Right kidney (tissue), 1 donor: Measurements from ENCODE around the gene MTAP.

ENCODE experiments used
- DNase-seq: peaks from one replicate; pipeline ENCODE4 v3.0.0-alpha.2; 2016

Gene MTAP

DNA sequence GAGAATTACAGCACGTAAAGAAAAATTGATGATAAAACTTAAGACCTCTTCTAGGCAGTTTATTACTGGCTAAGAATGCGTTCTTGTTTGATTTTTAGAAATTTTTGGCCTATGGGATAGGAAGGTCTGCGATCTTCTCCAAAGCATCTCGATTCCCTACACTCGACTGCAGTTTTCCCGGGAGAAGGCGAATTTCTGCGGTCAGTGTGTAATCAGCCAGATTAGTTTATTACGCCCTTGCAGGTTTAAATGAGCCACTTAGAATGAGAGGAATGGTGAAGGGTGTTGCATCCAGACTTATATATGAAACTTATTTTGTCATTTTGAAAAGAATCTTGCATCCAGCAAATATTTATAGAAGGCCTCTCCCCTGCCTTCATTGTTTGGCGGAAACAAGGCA, 1.2 kb downstream of the MTAP start:
- DNase-seq, result no peak

DNA sequence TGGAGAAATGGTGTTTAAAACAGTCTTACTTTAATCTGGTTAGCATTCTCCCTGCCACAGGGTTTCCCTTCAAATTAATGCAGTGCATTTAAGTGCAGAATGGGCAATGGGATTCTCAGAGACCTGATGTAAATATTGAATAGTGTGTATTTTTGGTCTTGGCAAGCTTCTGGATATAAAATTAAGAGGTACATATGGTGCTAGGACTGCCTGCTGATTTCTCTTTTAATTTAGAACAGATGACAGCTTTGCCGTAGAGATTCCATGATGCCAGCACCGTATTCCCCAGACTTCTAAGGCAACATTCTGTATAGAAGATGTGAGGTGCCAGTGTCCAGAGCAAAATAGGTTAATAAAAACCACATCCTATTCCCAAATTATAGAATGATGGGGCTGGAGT, 1.9 kb downstream of the MTAP start:
- DNase-seq, result no peak

DNA sequence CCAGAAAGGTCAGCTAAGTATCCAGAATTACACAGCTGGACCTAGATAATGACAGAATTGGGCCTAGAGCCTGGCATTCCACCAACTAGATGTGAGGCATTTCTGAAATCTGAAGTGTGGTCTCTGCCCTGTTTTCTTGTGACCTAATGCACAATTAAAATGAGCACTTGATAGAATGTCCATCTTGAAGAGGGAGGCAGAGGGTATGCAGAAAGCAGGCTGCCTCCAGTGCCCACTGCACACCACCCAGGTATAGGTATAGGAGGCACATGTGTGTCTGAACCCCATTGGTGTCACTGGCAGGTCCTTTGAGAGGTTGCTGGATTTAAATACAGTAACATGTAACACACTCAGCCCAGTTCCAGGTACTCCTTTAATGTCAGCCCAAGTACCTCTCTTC, 2.4 kb downstream of the MTAP start:
- DNase-seq, result no peak

DNA sequence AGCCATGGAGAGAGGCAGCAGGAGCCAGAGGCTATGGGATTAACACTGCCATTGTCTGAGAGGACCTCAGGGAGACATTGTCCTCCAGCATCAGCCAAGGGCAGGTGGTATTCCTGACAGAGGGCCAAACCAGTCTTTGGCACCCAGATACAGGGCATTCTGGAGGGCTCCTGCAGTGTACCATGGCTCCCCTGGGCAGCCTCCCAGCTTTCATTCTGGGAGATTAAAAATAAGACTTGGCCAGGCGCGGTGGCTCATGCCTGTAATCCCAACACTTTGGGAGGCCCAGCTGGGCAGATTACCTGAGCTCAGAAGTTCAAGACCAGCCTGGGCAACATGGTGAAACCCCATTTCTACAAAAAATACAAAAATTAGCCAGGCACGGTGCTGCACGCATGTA, 4.2 kb downstream of the MTAP start:
- DNase-seq, result no peak

DNA sequence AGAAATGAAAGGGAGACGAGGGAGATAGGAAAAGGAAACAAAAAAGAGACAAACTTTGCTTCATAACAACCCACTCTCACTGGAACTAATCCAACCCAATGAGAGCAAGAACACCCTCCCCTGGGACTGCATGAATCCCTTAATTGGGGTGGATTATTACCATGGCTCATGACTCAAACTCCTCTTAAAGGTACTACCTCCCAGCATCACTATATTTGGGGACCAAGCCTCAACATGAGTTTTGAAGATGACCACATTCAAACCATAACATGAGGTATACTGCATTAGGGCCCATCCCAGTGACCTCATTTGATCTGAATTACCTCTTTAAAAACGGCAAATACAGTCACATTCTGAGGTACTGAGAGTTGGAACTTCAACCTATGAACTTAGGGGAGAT, 8.0 kb downstream of the MTAP start:
- DNase-seq, result no peak

DNA sequence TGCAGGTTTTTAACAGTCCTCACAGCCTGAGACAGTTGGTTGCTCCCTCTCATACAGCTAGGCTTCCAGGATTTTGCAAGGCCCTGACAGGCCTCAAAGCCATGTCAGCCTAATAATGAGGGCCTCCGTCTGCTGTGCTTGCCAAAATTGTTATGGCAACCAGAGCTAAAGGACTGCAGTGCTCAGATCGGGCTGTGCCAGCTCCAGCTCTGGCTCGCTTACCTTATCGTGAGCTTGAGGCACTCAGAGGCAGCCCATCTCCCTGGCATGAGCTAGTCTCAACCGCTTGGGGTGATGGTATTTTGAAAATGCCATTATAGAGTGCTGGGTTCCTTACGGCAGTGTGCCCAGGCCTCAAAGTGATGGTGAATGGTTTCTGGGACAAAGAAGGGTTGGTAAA, 8.4 kb downstream of the MTAP start:
- DNase-seq, result no peak

DNA sequence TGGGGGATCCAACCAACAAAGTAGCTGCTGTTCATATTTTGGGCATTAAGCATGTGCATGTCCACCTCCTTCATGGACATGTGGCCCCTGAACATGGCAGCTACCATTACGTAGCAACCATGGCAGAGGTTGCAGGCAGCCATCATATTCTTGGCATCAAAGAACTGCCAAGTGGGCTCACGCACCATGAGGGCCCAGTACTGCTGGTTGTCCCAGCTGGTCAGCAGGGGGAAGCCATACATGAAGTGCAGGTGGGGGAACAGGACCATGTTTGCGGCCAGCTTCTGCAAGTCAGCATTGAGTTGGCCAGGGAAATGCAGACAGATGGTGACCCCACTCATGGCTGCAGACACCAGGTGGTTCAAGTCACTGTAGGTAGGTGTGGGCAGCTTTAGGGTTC, 9.5 kb downstream of the MTAP start:
- DNase-seq, result no peak

DNA sequence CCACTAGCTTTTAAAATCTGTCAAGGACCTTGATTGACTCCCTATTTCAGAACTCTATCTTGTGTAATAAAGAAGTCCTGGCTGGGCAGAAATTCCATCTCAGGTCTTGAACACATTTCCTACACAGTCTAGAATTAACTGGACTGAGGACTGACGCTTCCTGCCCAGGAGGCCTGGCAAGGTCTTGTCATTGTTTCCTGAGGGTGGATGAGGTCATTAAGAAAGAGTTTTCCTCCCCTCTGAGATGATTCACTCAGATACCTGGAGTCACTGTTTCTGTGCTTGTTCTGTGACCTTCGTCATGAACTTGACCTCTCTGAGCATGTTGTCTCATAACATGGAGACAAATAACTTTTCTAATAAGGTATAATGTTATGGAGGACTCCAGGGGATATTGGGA, 10.0 kb downstream of the MTAP start:
- DNase-seq, result no peak

DNA sequence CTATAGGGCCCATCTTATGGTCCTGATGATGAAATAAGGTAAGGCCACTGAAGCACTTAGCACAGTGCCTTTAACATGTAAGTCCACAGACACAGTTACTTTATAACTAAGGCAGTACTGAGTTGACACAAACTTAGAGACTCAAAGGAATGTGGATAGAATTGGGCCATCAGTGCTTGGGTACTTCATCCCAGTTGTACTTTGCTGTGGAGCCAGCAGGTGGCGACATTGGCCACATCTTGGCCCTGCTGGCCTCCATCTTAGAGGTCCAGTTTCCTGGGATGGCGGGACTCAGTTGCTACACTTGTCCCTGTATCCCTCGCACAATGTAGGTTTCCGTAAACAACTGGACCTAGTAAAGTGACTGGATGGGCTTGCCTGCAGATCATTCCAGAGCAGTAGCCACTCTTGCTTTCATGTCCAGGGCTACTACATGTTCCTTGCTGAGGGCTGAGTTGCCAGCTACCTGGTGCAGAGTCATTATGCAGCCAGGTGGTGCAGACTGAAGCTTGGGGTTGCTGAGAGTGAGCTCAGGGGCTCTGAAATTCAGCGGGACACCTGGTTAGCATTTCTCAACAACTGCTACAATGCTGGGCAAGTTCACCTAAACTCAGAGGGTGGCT, 10.6 kb downstream of the MTAP start:
- DNase-seq, result peak; percentile 48

DNA sequence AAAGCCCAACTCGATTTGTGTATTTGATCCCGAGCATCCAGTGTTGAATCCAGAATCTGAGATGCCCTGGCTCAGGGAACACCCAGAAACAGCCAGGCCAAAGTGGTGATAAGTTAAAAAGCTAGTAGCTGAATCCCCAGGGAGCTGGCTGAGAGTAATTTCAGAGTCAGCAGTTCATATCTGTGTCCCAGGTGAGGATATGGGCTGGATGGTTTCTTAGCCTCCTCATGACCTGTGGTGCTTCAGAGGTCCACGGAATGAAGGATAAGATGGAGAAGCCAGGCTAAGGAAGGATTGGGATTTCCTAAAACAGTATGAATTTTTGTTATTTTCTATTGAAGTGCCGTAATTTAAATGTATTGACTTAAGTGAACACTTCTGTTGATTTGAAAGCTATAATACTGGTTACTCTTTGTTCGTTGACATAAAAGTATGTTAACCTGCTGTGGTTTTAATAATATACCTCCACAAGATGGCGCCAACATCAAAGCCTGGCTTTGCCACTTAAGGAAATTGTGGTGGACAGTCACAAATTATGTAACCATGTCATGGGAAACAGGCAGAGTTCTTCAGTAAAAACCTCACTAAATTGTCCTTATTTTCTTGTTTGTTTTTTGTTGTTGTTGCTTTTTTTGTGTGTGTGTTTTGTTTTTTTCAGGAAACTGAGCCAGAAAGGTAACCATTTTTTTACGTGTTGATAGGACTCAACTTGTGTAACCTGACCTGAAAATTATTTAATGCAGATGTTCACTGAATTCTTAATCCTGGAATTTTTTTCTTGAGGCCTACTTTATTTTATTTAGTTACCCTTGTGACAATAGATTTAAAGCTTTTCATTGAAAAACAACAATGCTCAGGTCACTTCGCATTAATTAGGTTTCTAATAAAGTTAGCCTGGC, 11.4 kb downstream of the MTAP start:
- peak; percentile 32 for DNase-seq

DNA sequence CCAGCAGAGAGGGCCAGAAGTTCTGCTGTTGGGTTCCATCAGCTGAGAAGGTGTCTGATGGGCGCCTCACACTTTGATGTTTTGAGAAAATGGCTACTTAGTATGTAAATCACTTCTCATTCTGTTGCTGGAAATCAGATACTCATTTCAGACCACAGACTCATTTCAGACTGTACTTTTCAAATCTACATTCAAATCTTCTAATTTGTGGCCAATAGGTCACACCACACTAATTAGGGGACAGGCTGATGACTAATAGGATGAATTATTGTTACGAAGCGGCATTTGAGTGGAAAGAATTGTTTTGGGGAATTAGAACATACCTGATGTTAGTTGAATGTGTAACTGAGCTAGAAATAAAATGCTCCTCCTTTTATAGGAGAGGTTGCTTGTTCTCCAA, 13.2 kb downstream of the MTAP start:
- no peak for DNase-seq

DNA sequence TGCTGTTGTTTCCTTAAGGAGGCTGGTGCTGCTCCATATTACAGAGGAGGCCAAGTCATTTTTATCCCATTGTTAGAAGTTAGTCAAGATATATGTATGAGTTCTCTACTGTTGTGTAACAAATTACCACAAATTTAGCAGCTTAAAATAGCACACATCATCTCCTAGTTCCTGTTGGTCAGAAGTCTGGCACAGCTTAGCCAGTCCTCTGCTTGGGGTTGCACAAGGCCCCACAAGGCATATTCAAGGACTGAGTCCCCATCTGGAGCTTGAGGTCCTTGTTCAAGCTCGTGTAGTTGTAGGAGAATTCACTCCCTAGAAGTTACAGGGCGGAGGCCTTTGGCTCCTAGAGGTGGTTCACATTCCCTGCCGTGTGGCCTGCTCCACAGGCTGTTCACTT, 14.7 kb downstream of the MTAP start:
- no peak for DNase-seq

DNA sequence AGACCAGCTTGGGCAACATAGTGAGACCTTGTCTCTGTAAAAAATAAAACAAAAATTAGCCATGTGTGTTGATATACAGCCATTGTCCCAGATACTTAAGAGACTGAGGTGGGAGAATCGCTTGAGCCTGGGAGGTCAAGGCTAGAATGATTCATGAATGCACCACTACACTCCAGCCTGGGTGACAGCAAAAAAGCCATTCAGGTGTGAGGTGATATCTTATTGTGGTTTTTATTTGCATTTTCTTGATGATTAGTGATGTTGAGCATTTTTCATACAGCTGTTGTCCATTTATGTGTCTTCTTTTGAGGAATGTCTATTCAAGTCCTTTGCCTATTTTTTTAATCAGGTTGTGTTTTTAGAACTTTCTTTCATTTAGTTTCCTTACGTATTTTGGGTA, 23.2 kb downstream of the MTAP start:
- no peak for DNase-seq

DNA sequence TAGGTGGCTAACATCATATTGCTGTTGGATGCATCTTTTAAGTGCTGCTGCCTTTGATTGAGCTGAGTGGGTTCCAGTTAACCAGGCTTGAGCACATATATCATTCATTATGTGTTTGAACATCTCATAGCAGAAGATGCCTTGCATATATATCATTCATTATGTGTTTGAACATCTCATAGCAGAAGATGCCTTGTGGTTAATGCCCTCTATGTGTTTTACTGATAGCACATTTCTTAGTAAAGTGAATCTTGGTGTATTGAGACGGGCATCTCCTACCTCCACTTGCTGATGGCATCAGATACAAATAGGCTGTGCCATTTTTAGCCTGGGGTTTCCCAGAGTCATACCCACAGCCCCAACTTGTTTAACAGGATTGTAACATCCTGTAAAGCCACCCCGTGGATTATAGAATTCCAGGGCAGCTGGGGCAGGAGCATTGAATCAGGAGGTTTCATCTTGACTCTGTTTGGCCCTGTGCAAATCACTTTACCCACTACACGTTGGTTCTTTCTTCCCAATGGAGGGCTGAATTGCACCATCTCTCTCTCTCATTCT, 26.5 kb downstream of the MTAP start:
- DNase-seq, result no peak

DNA sequence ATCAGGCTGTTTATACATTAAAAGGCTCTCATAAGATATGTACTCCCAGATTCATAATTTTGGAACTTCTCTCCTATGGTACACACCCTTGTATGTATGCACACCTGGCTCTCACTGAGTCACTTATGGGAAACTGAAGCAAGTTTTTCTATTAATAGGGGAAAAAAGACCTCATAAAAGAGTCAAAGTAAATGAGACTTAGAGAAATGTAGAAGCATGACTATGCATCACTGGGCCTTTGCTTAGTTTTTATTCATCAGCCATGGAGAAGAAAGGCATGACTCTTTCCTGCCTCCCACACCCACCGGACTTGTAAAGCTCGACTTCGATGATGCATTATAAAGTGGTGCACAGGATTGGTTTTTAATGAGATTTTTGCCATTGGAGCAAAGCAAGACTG, 28.2 kb downstream of the MTAP start:
- no peak for DNase-seq

DNA sequence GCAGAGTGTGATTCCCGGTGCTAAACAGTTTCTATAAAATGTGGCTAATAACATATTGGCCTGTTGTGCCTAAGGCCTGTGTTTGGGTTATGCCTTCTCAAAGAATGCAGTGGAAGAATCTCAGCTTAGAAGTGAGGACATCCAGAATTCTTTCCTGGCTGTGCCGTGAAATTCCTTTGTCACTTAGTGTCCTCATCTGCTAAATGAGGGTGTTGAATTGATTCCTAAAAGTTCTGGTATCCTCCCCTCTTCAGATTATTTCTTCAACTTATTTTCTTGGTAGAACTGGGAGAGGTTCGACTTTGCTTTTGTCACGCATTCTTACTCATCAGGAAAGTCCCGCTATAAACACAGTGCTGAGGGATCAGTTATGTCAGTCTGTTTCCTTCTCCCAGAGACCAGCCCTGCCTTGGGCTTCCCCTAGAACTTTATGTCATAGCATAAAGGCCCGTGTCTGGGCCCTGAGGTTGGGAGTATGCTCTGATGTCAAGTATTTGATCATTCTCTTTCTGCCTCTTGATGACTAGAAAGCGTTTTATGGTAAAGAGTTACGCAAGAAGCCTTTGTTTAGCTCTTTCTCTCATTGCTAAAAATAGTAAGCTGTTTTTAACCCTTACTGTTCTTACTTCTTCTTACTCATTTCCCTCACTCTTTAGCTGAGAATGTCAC, 29.5 kb downstream of the MTAP start:
- no peak for DNase-seq

DNA sequence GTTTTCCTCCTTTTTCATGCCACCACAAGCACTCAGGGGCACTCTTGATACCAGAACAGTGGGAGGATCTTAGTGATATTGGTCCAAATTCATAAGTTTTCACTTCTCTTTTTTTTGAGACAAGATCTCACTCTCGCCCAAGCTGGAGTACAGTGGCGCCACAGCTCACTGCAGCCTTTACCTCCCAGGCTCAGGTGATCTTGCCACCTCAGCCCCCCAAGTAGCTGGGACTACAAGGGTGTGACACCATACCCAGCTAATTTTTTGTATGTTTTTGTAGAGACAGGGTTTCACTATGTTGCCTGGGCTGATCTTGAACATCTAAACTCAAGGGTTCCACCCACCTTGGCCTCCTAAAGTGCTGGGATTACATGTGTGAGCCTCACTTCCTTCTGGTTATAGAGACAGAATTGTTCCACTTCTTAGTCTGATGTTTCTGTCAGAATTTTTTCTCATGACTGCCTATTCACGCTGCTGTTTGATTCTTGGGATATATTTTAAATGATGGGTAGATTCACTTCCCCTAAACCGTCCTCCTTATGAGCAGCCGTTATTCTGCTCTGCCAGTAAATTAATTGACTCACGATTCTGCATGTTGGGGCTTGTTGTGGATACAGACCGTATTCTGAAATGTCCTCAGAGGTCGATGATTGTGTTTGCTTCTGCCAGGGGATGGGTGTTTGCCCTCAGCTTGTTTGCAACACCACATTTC, 30.8 kb downstream of the MTAP start:
- DNase-seq, result no peak

DNA sequence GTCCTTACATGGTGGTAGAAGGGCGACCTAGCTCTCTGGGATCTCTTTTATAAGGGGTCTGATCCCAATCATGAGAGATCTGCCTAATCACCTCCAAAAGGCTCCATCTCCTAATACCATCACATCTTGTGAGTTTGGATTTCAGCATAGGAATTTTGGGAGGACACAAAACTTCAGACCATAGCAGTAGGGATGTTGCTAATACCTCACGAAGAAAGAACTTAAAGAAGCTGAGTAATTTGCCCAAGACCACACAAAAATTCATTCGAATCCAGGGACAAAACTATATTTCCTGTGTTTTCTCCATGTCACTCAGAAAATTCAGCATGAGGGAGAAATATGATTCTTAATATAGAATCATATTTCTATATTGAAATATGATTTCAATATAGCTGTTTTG, 32.7 kb downstream of the MTAP start:
- no peak for DNase-seq

DNA sequence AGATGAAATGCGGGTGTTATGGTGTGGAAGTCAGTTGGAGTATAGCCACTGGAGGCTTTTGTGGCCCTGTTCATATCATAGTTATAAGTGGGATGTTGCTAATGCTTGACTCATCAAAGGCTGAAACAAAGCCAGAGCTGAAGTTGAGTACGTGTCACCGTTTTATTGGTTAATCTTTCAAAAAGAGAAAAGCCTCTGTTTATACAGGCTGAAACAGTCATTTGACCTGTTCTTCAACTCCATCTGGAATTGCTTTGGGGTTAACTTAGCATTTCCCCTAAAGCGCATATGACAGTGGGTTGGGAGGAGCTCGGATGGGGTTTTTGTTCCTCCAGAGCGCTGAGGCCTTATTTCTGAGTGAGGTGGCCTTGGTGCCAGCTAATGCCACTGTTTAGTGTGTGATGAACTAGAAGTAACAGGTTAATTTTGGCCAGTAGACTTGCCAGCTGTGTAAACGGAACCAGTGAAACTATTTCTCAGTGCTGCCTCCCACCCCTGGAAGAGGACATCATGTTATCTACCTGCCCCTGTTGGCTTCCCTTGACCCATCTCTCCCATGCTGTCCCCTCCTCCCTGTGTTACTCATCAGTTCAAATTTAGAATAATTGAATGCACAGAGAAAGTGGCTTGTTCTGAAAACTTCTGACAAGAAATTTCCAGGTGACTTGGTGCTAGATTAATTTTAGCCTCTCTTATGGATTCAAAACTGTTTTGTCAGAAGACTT, 34.2 kb downstream of the MTAP start:
- no peak for DNase-seq

DNA sequence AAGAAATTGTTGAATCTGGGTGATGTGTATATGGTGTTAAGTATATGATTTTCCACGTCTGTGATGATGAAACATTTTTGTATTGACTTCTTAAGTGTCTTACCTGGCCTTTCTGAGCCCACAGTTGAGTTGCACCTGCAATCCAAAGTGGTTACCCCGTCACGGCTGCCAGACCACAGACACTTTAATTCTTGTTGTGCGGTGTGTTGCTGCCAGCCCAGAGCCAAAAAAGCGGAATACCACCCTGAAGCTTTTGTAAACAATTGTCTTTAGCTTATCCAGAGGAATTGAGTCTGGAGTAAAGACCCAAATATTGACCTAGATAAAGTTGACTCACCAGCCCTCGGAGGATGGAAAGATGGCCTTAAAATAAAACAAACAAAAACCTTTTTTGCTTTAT, 35.1 kb downstream of the MTAP start:
- no peak for DNase-seq

DNA sequence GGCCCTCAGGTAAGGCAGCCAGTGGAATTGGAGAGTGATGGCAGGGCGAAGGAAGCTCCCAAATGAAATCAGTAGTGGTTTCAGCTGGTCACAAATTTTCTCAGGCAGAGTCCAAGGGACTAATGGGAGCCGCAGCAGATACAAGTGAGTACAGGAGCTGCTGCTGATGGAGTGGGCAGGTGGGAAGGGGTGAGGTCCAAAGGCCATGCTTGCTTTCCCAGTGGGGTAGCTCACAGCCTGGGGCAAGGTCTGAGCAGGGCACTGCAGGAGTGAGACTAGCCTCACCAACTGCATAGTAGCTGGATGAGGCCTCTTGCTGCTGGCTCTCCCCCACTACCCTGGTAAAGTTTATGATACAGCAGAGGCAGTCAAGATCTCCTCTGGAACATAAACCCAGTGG, 38.2 kb downstream of the MTAP start:
- DNase-seq, result no peak

DNA sequence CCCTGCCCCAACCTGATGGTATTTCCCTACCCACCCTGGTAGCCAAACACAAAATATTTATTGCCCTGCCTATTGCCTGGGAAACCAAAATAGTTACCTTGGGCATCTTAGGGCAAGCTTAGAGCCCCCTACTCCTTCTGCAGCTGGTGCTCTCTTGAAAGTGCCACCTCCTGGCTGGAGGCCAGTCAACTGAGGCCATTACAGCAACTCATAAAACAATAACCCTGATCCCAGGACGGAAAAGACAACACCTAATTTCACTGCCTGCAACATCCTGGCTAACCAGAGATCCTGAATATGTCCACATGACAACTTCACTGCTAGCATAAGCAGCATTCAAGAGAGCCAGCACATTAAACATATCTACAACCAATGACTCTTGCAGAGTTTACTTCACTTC, 38.7 kb downstream of the MTAP start:
- DNase-seq, result no peak
